Colonic mucosa (tissue), 4 donors: ENCODE data around the gene PPP3R2. TPM values are rescaled to one million over a fixed set of nuclear protein-coding genes. Genes with fewer than 3 reads are reported as not detected.
"Not testable (repeated sequence)": the region's sequence is repeated elsewhere in the genome, so short reads cannot be mapped to it uniquely, and the experiment has no call there.

Source experiments
- DNase-seq: peaks from one replicate; pipeline ENCODE4 v3.0.0-alpha.2; 2020
- H3K27ac ChIP-seq: fragments of 200-600 bp; one replicate; pipeline ENCODE4 v1.8.0; 2021
- H3K27me3 ChIP-seq: fragments of 200-600 bp; one replicate; pipeline ENCODE4 v1.8.0; 2021
- H3K36me3 ChIP-seq: fragments of 200-600 bp; one replicate; pipeline ENCODE4 v1.8.0; 2021
- H3K4me1 ChIP-seq: fragments of 200-600 bp; one replicate; pipeline ENCODE4 v1.8.0; 2021; ENCODE audit warnings: mild to moderate bottlenecking
- H3K4me3 ChIP-seq: fragments of 200-600 bp; one replicate; pipeline ENCODE4 v1.8.0; 2021
- H3K9ac ChIP-seq, 2 donors: one replicate each; pipeline ENCODE4 v1.7.0; 2013; ENCODE audit warnings: control low read depth in 2 of 2, low read depth in 2 of 2, low read length in 2 of 2
- H3K9me3 ChIP-seq: fragments of 200-600 bp; one replicate; pipeline ENCODE4 v1.8.0; 2021
- intact Hi-C: fragments of 100-400 bp; cut with DNase I; formaldehyde crosslinking; loops from one replicate; pipeline ENCODE4 v1.14.1; 2022
- total RNA-seq, 2 donors: library from RNA; stranded (reverse); fragmentation: NEBNext Ultra II Directional in 1 of 2; extraction: Animal tissue kit (Norgen Biotek cat#: 25700) in 1 of 2; gene quantifications; one replicate each; pipeline ENCODE4 v1.2.1, GENCODE V29; 2021
- TF ChIP-seq, protein P1 (sequence below): fragments of 200-600 bp; IDR thresholded peaks from one replicate; pipeline ENCODE4 v1.8.0; 2022; ENCODE audit warnings: antibody characterized with exemption, mild to moderate bottlenecking
- donor health status: healthy.
- donor health status: DM: no; HTN: no; CAD: no.
- donor health status: DM: no; HTN: no; CAD: no.

The PPP3R2 gene
- total RNA-seq, 2 donors from 2014 or later, result not detected

DNA sequence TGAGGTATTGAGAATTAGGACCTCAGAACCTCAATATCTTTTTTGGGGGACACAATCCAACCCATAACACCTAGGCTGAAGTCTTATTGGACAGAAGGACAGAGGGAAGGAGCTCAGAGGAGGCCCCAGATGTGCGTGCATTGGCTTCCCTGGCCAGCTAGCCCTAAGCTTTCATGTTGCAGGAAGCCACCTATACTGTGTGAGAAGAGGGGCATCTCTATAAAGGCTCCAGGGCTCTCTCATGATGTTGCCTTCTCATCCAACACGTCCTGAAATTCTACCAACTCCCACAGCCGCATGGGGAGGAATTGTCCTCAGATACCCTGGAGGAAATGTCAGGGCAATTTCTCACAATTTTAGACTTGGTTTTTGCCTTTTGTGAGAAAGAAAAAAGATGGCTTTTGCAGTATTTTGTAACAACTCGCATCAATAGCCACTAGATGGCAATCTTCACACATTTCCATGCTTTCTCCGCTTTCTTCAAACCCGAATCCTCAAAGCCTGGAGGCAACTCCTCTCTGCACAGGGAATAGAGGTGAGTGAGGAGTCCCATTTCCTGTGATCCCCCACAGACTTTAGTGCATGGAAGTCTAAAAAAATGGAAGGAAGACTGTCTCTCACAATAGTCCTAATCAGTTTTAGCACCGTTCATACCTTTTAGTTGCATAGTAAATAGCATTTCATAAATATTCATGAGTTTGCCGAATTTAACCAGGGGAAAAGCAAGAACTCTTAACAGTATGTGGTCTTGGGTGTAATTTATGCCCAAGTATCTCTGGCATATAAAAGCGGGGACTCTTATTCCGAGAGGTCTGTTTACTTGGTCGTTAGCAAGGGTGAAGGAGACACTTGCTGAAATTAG, 7.4 kb upstream of the PPP3R2 start:
- Histone ChIP-seq H3K9me3 (no peaks in the 10 kb centered on the region), H3K9ac (no peak overlapping the region), H3K4me1 (no peaks in the 10 kb centered on the region), H3K27ac (no peak overlapping the region), H3K36me3 (no peaks in the 10 kb centered on the region), H3K4me3 (no peak overlapping the region), H3K27me3 (no peaks in the 10 kb centered on the region)
- DNase-seq, result peak; percentile 29
- TF ChIP-seq, protein P1, sequence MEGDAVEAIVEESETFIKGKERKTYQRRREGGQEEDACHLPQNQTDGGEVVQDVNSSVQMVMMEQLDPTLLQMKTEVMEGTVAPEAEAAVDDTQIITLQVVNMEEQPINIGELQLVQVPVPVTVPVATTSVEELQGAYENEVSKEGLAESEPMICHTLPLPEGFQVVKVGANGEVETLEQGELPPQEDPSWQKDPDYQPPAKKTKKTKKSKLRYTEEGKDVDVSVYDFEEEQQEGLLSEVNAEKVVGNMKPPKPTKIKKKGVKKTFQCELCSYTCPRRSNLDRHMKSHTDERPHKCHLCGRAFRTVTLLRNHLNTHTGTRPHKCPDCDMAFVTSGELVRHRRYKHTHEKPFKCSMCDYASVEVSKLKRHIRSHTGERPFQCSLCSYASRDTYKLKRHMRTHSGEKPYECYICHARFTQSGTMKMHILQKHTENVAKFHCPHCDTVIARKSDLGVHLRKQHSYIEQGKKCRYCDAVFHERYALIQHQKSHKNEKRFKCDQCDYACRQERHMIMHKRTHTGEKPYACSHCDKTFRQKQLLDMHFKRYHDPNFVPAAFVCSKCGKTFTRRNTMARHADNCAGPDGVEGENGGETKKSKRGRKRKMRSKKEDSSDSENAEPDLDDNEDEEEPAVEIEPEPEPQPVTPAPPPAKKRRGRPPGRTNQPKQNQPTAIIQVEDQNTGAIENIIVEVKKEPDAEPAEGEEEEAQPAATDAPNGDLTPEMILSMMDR, result peak; percentile 52
- intact Hi-C loops, result no loop called here

DNA sequence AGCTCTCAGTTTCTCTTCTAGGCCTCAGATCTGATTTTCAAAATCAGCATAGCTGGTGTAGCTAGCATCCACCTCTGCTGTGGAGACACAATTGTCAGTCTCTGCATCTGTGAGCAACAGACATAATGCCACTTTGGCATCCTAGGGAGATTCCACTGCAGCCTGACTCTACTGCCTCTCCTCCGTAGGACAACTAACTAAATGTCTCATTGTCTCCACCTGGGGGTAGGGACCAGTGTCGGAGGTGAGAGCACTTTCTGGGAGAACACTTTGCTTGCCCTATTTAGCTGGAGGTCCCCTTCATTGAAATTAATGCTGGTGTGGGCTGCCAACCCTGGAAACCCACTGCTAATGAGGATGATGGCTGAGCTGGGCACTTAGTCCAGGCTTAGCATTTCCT, 1.4 kb downstream of the PPP3R2 start:
- TF ChIP-seq, protein P1, result no peak
- Histone ChIP-seq H3K9ac (no peak overlapping the region), H3K27me3 (no peaks in the 10 kb centered on the region), H3K36me3 (no peaks in the 10 kb centered on the region), H3K4me3 (no peak overlapping the region), H3K9me3 (no peaks in the 10 kb centered on the region), H3K27ac (no peak overlapping the region), H3K4me1 (no peaks in the 10 kb centered on the region)
- no peak for DNase-seq
- intact Hi-C loops, result loop anchor here (10.0 kb wide), 1 partner anchor 311 kb away; no protein-coding TSS in a partner anchor

DNA sequence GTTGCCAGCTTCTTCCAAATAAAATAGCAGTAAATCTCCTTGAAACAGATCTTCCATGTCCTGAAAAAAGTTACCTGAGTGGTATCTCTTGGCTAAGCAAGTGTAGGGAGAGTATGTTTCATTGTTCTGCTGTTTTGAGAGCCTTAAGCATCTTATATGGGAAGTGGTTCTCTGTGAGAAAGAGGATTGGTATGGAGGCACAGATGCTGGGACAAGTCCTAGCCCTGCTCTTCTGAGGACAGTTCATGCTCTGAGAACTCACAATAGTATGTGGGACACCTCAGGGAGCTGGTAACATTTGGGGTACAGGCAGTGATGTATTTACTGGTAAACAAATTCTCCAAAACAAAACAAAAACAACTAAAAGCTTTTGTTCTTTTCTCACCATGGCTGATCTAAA, 2.0 kb downstream of the PPP3R2 start:
- Histone ChIP-seq H3K27me3 (no peaks in the 10 kb centered on the region), H3K27ac (no peak overlapping the region), H3K36me3 (no peaks in the 10 kb centered on the region), H3K4me3 (no peak overlapping the region), H3K9me3 (no peaks in the 10 kb centered on the region), H3K4me1 (no peaks in the 10 kb centered on the region), H3K9ac (no peak overlapping the region)
- intact Hi-C loops, result loop anchor here (10.0 kb wide), 1 partner anchor 312 kb away; no protein-coding TSS in a partner anchor
- no peak for DNase-seq
- TF ChIP-seq, protein P1, result no peak

DNA sequence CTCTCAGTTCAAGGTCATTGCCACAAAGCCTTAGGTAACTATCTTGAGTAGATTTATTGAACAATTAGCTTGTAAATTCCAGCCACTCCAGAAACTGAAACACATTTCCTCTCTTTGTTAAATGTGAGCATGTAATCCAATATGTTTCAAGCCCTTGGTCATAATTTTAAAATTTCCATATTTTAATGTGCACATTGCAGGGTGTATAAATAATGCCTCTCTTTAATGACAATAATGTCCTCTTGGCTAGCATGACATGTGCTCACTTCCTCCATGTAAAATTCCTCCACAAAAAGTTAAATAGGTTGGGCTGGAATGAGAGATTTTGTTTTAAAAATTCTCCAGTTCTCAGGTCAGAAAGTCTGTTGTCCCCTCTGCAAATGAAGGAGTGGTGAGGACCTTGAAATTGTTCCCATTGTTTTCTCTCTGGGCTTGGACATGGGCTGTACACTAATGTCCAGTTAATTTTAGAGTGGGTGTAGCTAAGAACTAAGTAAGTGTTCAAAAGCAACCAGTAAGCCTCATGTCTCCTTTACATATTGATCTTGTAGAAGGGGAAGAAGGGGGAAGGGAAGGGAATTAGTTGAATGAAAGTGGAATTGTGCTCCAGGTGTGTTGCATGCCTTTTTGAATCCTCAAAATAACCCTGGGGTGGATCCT, 2.9 kb downstream of the PPP3R2 start:
- Histone ChIP-seq H3K9me3 (no peaks in the 10 kb centered on the region), H3K27me3 (no peaks in the 10 kb centered on the region), H3K27ac (no peak overlapping the region), H3K4me3 (no peak overlapping the region), H3K36me3 (no peaks in the 10 kb centered on the region), H3K9ac (no peak overlapping the region), H3K4me1 (no peaks in the 10 kb centered on the region)
- TF ChIP-seq, protein P1, result no peak
- no peak for DNase-seq
- intact Hi-C loops, result loop anchor here (10.0 kb wide), 1 partner anchor 313 kb away; no protein-coding TSS in a partner anchor

DNA sequence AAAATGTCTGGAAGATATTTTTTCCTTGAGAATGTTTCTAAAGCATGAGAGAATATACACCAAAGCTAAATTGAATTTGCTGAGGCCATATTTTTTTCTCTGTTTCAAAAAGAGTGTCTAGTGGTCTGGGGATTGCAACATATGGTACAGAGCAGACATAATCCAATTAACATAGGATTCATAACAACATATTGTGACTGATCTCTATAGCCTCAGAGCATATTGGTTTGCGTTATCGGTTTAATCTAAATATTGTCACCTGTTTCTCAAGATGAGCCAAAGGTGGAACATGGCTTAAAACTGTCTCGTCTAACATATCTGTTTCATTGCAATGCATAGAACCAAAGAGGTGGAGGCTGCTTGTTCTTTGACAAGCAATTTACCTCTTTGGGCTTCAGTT, 3.9 kb downstream of the PPP3R2 start:
- H3K9ac ChIP-seq, result no peak overlapping the region
- no peaks in the 10 kb centered on the region for H3K9me3 ChIP-seq
- no peaks in the 10 kb centered on the region for H3K27me3 ChIP-seq
- no peak overlapping the region for H3K27ac ChIP-seq
- no peaks in the 10 kb centered on the region for H3K36me3 ChIP-seq
- TF ChIP-seq, protein P1, result no peak
- H3K4me1 ChIP-seq, result no peaks in the 10 kb centered on the region
- intact Hi-C loops, result loop anchor here (10.0 kb wide), 1 partner anchor 314 kb away; no protein-coding TSS in a partner anchor
- DNase-seq, result no peak
- no peak overlapping the region for H3K4me3 ChIP-seq

DNA sequence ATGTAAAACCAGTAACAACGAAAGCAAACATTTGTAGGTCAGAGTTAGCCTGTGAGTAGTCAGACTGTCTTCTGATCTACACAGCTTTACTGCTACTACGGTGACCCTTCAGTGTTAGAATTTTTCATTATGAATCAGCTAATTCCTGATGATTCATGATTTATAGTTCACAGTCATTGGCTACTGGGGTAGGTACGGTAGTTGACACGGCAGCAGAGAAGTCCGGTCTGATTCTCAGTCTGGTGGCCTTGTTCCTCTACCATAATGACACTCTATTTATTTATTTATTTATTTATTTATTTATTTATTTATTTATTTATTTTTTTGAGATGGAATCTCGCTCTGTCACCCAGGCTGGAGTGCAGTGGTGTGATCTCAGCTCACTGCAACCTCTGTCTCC, 4.7 kb downstream of the PPP3R2 start:
- intact Hi-C loops, result loop anchor here (10.0 kb wide), 1 partner anchor 315 kb away; no protein-coding TSS in a partner anchor

More for the DNA sequence above, 4.7 kb downstream of the PPP3R2 start:
- not testable (repeated sequence) for DNase-seq, H3K36me3 ChIP-seq, H3K4me1 ChIP-seq, H3K9me3 ChIP-seq, H3K9ac ChIP-seq, H3K4me3 ChIP-seq, H3K27ac ChIP-seq, H3K27me3 ChIP-seq
